ENCODE results near the gene ATP8A2.

ATP8A2 gene

GRCh38 chr13:25971459-25972145 lies 599.8 kb downstream of the ATP8A2 start:
- Histone ChIP-seq H3K4me3 (no peak overlapping the region), H3K9me3 (no peaks in the 10 kb centered on the region), H3K4me1 (no peaks in the 10 kb centered on the region), H3K27ac (no peak overlapping the region), H3K36me3 (no peaks in the 10 kb centered on the region), H3K27me3 (peaks cover 0 to 3% of the 10 kb centered on the region in 2 donors)
- DNase-seq = no peak
- intact Hi-C loops (cut with DNase I; ENCODE audit: low total_unique reads) = no loop called here
- TF ChIP-seq CTCF (IDR thresholded peaks at IDR 0.05) = no peak

GRCh38 chr13:25973085-25973484 lies 601.3 kb downstream of the ATP8A2 start:
- DNase-seq = no peak
- H3K4me1 ChIP-seq = no peaks in the 10 kb centered on the region
- intact Hi-C loops (cut with DNase I; ENCODE audit: low total_unique reads) = no loop called here
- no peak for TF ChIP-seq CTCF (IDR thresholded peaks at IDR 0.05)
- no peaks in the 10 kb centered on the region for H3K9me3 ChIP-seq
- peaks cover 0 to 3% of the 10 kb centered on the region in 2 donors for H3K27me3 ChIP-seq
- H3K36me3 ChIP-seq = no peaks in the 10 kb centered on the region
- no peak overlapping the region for H3K4me3 ChIP-seq
- no peak overlapping the region for H3K27ac ChIP-seq

GRCh38 chr13:25973576-25973975 lies 601.8 kb downstream of the ATP8A2 start:
- Histone ChIP-seq H3K4me3 (no peak overlapping the region), H3K27me3 (peaks cover 0 to 3% of the 10 kb centered on the region in 2 donors), H3K4me1 (no peaks in the 10 kb centered on the region), H3K36me3 (no peaks in the 10 kb centered on the region), H3K27ac (no peak overlapping the region), H3K9me3 (no peaks in the 10 kb centered on the region)
- no peak for DNase-seq
- intact Hi-C loops (cut with DNase I; ENCODE audit: low total_unique reads) = no loop called here
- TF ChIP-seq CTCF (IDR thresholded peaks at IDR 0.05) = no peak

- no peak overlapping the region for H3K4me3 ChIP-seq
- no peaks in the 10 kb centered on the region for H3K36me3 ChIP-seq
- H3K27ac ChIP-seq = no peak overlapping the region
- no peak for TF ChIP-seq CTCF (IDR thresholded peaks at IDR 0.05)
- H3K4me1 ChIP-seq = no peaks in the 10 kb centered on the region
- H3K27me3 ChIP-seq = peaks cover 0 to 3% of the 10 kb centered on the region in 2 donors
- intact Hi-C loops (cut with DNase I; ENCODE audit: low total_unique reads) = no loop called here
- no peak for DNase-seq
- H3K9me3 ChIP-seq = no peaks in the 10 kb centered on the region
Measured at GRCh38 chr13:25977216-25977615, 605.4 kb downstream of the ATP8A2 start.

GRCh38 chr13:25977671-25978070 lies 605.9 kb downstream of the ATP8A2 start:
- TF ChIP-seq CTCF (IDR thresholded peaks at IDR 0.05) = no peak
- Histone ChIP-seq H3K27ac (no peak overlapping the region), H3K4me3 (no peak overlapping the region), H3K36me3 (no peaks in the 10 kb centered on the region), H3K9me3 (no peaks in the 10 kb centered on the region), H3K4me1 (no peaks in the 10 kb centered on the region), H3K27me3 (peaks cover 0 to 3% of the 10 kb centered on the region in 2 donors)
- no peak for DNase-seq
- intact Hi-C loops (cut with DNase I; ENCODE audit: low total_unique reads) = no loop called here

GRCh38 chr13:25978961-25979360 lies 607.2 kb downstream of the ATP8A2 start:
- no peak for DNase-seq
- no peak overlapping the region for H3K27ac ChIP-seq
- no peak overlapping the region for H3K4me3 ChIP-seq
- TF ChIP-seq CTCF (IDR thresholded peaks at IDR 0.05) = no peak
- H3K36me3 ChIP-seq = no peaks in the 10 kb centered on the region
- intact Hi-C loops (cut with DNase I; ENCODE audit: low total_unique reads) = no loop called here
- H3K4me1 ChIP-seq = no peaks in the 10 kb centered on the region
- peaks cover 0 to 3% of the 10 kb centered on the region in 2 donors for H3K27me3 ChIP-seq
- H3K9me3 ChIP-seq = no peaks in the 10 kb centered on the region

Measured in tibial artery (tissue), 4 donors.